Fibroblast of the aortic adventitia (primary cell): ENCODE results near the gene FMNL2. TPM values are rescaled to one million over a fixed set of nuclear protein-coding genes. Genes with fewer than 3 reads are reported as not detected.

Source experiments
- DNase-seq: peaks from one replicate; pipeline ENCODE4 v3.0.0-alpha.2; 2010; ENCODE audit warnings: low read depth
- H3K4me3 ChIP-seq: 2 replicates; pipeline ENCODE4 v1.5.1; 2011; ENCODE audit warnings: low read depth, mild to moderate bottlenecking, control low read depth, low read length, moderate library complexity
- CTCF ChIP-seq: IDR thresholded peaks from 2 replicates; pipeline ENCODE4 v1.5.1; 2011; ENCODE audit warnings: mild to moderate bottlenecking, low read length, control low read depth, inconsistent platforms; ENCODE audit not compliant: insufficient read depth
- total RNA-seq: library from RNA; depleted of rRNA; stranded (reverse); fragments of >200 nt; gene quantifications from 2 replicates; pipeline ENCODE4 v1.2.3, GENCODE V29; 2012; ENCODE audit warnings: low replicate concordance

The FMNL2 gene
- total RNA-seq, 1 donor: 23.6 TPM

GRCh38 chr2:152354909-152355308 is 19.9 kb downstream of the FMNL2 start:
- DNase-seq: peak; percentile 60
- no peak overlapping the region for H3K4me3 ChIP-seq
- TF ChIP-seq CTCF: no peak

GRCh38 chr2:152355409-152355831 is 20.4 kb downstream of the FMNL2 start:
- H3K4me3 ChIP-seq: no peak overlapping the region
- DNase-seq: peak; percentile 35
- no peak for TF ChIP-seq CTCF

GRCh38 chr2:152359573-152360363 is 24.8 kb downstream of the FMNL2 start:
- TF ChIP-seq CTCF: no peak

GRCh38 chr2:152363936-152364335 is 29.0 kb downstream of the FMNL2 start:
- no peak for DNase-seq
- no peak for TF ChIP-seq CTCF
- no peak overlapping the region for H3K4me3 ChIP-seq

More at GRCh38 chr2:152359573-152360363, 24.8 kb downstream of the FMNL2 start:
- DNase-seq: peak; percentile 58
- no peak overlapping the region for H3K4me3 ChIP-seq

GRCh38 chr2:152367547-152368390 is 32.8 kb downstream of the FMNL2 start:
- TF ChIP-seq CTCF: no peak
- no peak for DNase-seq
- no peak overlapping the region for H3K4me3 ChIP-seq

- TF ChIP-seq CTCF: no peak
- DNase-seq: peak; percentile 81
- no peak overlapping the region for H3K4me3 ChIP-seq
These were observed 34.3 kb downstream of the FMNL2 start for GRCh38 chr2:152369176-152369860.
